RCC 7860 (cell line): ENCODE measurements around the gene ARHGAP15.

Experiments
- DNase-seq: peaks from one replicate; pipeline ENCODE4 v3.0.0-alpha.2; 2015; ENCODE audit warnings: low spot score
- FAIRE-seq: peaks from 2 replicates; lab custom pipeline; 2012; peaks lifted over from hg19 to GRCh38; lab: Jason Lieb, UNC

The ARHGAP15 gene

GRCh38 chr2:143163499-143163898, 34.3 kb downstream of the ARHGAP15 start:
- DNase-seq (no peak), FAIRE-seq (no peak)

GRCh38 chr2:143165291-143165690, 36.1 kb downstream of the ARHGAP15 start:
- FAIRE-seq (no peak), DNase-seq (no peak)

DNA sequence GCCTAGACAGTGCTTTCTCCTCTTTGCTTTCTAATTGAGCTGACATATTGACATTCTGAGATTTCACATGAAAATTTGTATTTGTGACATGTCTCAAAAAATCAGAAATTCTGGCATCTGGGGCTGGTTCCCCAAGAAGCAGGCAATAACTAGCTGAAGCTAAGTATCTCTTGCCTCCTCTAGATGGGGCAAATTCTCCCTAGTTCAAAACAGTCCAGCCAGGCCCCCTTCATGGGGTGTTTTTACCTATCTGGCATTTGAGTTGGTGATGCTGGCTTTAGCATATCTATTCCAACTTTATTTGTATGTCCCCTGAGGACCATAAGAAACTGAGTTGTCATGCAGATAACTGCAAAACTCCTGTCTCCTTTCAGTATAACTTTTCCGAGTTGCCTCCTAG, 39.9 kb downstream of the ARHGAP15 start:
- DNase-seq = no peak
- no peak for FAIRE-seq

DNA sequence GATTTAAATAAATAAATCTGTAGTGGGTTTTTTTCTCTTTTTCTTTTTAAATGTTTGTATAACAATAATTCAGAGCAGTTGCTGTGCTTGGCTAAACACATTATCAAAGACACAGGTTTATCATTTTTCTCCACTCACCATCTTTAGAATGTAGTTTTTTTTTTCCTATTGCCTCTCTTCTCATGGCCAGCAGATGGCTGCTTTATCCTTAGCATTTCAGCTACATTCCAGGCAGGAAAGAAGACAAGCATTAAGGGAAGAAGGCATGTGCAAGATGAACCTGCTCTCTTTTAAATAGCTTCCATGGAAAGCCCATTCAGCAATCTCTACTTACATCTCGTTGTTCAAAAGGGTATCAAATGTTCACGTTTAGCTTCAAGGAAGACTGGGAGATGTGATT, 42.6 kb downstream of the ARHGAP15 start:
- DNase-seq = no peak
- no peak for FAIRE-seq

DNA sequence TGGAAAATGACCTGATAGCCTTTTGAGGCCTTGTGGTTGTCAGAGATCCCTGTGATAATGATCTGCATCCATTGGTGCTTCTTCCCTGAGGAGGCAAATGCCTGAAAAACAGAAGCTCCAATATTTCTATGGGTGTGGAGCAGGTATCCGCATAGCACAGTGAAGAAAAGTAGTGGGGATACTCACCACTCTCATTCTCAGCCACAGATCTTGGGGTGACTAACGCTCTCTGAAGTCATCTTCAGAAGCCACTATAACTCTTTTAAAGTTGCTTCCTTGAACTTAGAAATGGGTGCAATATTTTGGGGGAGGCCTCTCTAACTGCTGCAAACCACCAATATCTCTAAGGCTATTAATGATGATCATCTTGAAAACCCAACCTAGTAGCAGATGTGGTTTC, 46.2 kb downstream of the ARHGAP15 start:
- DNase-seq (no peak), FAIRE-seq (no peak)

GRCh38 chr2:143176606-143177005, 47.4 kb downstream of the ARHGAP15 start:
- FAIRE-seq (no peak), DNase-seq (no peak)

DNA sequence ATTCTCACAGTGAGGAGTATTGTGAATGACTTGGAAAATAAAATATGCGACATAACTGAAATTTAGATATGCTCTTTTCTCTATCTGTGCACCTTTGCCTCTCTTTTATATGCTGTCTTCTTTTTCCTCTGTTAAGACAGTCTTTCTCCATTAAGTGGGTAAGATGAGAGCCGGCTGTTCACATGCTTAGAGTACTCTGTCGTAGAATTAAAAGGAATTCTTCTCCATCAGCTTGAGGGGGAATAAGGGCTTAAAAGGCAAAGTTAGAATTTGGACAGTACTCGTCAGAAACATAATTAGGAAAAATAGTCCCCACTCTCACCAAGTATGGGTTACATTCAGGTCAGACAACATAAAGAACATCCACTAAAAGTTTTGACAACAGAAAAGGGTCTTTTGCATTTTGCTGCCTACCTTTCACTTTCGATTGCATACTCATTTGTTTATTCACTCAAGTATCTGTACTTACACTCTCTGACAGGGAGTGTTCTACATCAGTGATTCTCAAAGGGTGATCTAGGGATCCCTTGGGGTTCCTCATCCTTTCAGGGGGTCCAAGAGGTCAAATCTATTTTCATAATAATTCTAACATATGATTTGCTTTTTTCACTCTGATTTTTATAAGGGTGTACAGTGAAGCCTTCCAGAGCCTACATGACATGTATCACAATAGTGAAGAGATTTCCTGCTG, 48.0 kb downstream of the ARHGAP15 start:
- no peak for DNase-seq
- FAIRE-seq = no peak

DNA sequence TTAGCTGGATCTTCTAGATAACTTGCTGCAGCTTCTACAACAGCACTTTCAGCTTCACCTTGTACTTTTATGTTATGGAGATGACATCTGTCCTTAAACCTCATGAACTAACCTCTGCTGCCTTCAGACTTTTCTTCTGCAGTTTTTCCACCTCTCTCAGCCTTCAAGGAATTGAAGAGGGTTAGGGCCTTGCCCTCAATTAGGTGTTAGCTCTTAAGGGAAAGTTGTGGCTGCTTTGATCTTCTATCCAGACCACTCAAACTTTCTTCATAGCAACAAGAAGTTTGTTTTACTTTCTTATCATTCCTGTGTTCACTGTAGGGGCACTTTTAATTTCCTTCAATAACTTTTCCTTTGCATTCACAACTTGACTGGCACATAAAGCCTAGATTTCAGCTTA, 52.3 kb downstream of the ARHGAP15 start:
- no peak for FAIRE-seq

DNA sequence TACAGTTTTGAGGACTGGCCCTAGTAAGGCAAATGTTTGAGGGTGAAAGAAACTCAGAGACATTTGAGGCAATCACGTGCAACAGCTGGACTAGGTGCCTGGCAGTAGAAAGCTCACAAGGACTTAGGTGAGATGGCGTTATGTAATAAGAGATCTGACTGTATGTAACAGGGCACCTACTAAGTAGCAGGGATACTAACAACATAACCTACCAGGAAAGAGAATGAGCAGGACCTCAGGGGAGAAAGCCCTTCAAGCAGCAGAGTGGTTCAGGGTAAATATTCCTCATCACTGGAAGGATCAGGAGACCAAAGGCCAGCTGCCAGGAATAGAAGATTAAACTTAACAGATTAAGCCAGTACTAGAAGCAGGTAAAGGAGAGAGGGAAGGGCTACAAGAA, 53.4 kb downstream of the ARHGAP15 start:
- FAIRE-seq = no peak
- no peak for DNase-seq

More for the DNA sequence above, 52.3 kb downstream of the ARHGAP15 start:
- DNase-seq = no peak

- FAIRE-seq = no peak
- DNase-seq = no peak
These were observed 54.7 kb downstream of the ARHGAP15 start for GRCh38 chr2:143183804-143184463.

DNA sequence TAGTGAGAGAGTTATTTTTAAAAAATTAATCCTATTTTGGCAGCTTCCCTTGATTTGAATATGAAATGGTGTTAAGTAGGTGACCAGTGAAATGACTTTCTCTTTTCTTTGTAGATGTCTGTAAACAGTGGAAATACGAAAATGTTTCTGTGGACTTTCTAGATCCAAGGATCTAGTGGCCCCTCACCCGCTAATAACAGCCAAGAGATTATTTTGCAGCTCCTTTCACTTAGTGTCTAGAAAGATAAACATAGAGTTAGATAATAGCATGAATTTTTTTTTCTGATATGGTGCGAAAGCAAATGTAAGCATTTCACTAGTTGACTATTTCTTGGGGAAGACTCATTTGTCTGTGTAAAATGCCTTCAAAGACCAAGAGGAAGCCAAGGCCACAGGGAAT, 57.7 kb downstream of the ARHGAP15 start:
- no peak for DNase-seq
- no peak for FAIRE-seq

DNA sequence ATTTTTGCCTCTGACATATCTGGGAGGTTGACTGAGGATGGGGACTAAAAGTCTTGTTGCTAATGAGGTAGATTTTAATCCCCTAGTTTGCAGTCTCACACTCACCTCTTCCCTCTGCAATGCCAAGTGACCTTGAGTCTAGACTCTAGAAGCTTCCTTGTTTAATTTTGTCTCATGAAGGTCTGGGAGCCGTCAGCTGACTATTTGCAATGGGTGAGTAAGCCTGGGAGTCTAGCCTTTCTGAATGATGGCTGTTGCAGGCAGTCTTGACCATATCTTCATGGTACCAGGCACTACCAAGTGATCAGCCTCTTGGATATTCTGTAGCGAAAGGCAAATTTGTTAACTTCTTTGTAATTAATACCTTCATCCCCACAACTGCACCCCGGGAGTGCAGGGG, 61.2 kb downstream of the ARHGAP15 start:
- DNase-seq = no peak
- no peak for FAIRE-seq

GRCh38 chr2:143192106-143192505, 62.9 kb downstream of the ARHGAP15 start:
- DNase-seq (no peak), FAIRE-seq (no peak)

- DNase-seq = no peak
- no peak for FAIRE-seq
These were observed 63.5 kb downstream of the ARHGAP15 start for GRCh38 chr2:143192716-143193115.

- FAIRE-seq = no peak
These were observed 63.9 kb downstream of the ARHGAP15 start for GRCh38 chr2:143193121-143193520.

GRCh38 chr2:143195511-143195910, 66.3 kb downstream of the ARHGAP15 start:
- FAIRE-seq (no peak), DNase-seq (no peak)

More at GRCh38 chr2:143193121-143193520, 63.9 kb downstream of the ARHGAP15 start:
- DNase-seq = no peak

- FAIRE-seq (no peak), DNase-seq (no peak)
These were observed 74.8 kb downstream of the ARHGAP15 start for GRCh38 chr2:143204062-143204461.

GRCh38 chr2:143205106-143205764, 76.0 kb downstream of the ARHGAP15 start:
- DNase-seq = no peak
- no peak for FAIRE-seq

DNA sequence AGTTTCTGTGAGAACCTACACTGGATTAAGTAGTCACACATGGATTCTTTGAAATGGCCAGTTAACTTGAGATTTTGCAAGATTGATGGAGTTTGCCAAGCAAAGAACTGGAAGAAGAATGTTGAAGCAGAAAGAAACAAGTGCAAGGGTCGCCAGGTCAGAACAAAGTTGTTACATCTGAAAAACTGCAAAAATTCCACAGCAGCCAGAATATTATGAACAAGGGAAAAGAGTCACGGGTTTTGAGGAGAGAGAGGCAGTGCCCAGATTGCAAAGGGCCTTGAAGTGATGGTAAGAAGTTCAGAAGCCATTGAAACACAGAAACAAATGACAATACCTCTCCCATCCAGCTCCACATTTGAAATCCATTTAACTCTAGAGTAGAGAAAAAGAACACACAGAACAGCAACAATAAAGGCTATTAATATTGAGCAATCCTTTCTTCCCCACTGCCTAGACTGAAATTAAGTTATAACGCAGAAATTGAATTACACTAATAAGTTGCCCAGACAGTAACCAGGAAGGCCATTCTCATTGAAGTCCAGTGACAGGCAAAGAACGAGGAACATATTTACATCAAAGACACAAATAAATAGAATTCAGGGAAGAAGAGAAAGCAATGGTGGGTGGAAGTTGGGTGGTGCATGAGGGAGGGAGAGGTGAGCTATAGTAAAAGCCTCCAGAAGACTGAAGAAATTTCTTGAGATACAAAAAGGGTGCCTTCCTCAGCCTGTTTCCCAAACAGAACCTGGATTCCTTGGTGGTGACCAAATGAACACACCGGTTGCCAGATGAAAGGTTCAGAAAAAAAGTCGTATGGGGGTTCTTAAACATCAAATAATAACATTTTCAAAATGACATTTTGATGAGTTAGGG, 80.6 kb downstream of the ARHGAP15 start:
- no peak for FAIRE-seq
- DNase-seq = no peak

DNA sequence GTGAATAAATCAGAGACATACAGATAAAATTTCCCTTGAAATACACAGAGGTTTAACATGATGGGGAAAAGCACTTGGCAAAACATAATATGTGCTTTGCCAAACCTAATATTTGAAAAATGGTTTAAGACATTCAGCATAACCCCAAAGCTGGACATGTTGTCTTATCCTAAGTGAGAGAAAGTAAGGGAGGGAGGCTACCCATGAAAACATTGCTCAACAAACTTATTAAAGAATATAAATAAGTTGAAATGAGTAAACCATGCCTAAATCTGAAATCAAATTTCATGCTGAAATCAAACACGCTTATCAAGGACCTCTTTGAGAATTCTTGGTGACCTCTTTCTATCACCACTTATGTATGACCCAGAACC, 81.2 kb downstream of the ARHGAP15 start:
- DNase-seq (no peak), FAIRE-seq (no peak)

DNA sequence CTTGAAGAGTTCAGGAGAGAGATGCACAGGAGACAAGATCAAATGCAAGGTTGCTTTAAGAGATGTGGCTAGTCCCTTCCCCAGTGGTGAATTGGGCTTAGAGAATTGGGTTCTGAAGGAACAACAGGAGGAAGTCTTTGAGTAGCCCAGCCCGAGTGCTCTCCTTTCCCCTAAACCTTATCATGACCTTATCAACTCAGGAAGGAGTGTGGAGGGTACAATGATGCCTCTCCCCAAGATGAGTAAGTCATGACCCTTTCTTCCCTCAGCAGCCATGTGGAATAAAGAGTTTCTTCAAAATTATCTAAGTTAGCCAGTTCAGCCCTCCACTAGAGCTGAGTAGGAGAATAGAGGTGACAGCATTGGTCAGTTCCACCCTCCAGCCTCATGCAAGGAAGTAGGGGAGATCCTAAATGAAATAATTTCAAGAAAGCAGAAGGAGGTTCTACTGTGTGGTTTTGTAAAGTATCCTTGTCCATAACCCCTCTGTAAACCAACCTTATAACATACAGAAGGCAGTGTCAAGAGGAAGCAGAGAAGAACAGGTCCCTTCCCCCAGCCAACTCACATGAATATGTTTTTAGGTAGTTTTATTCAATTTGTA, 88.4 kb downstream of the ARHGAP15 start:
- no peak for FAIRE-seq
- DNase-seq = no peak
